KMS-11 (cell line): Measurements from ENCODE around the gene DOK5.

Experiments used
- H2AFZ ChIP-seq: fragments of 200-600 bp; sonication (generic); 2 replicates; pipeline ENCODE4 v1.6.1; 2016; ENCODE audit warnings: antibody characterized with exemption, mixed run types, low read depth
- H3K27ac ChIP-seq: fragments of 200-600 bp; sonication (generic); 2 replicates; pipeline ENCODE4 v1.6.1; 2016; ENCODE audit warnings: mild to moderate bottlenecking, mixed run types
- H3K27me3 ChIP-seq: fragments of 200-600 bp; sonication (generic); 2 replicates; pipeline ENCODE4 v1.6.1; 2017; ENCODE audit warnings: mild to moderate bottlenecking, low read depth, mixed run types, moderate library complexity; ENCODE audit not compliant: insufficient read depth
- H3K36me3 ChIP-seq: fragments of 200-600 bp; sonication (generic); 2 replicates; pipeline ENCODE4 v1.6.1; 2017; ENCODE audit warnings: mild to moderate bottlenecking, mixed run types; ENCODE audit not compliant: insufficient read depth
- H3K4me1 ChIP-seq: fragments of 200-600 bp; sonication (generic); 2 replicates; pipeline ENCODE4 v1.6.1; 2016; ENCODE audit warnings: mild to moderate bottlenecking, low read depth, mixed run types; ENCODE audit not compliant: poor library complexity, severe bottlenecking
- H3K4me2 ChIP-seq: fragments of 200-600 bp; sonication (generic); 2 replicates; pipeline ENCODE4 v1.7.0; 2016; ENCODE audit warnings: mild to moderate bottlenecking, mixed run types
- H3K4me3 ChIP-seq: fragments of 200-600 bp; sonication (generic); IDR thresholded peaks from 2 replicates; pipeline ENCODE4 v1.6.1; 2017; ENCODE audit warnings: low read depth, low read length, mixed read lengths; ENCODE audit not compliant: insufficient read depth
- H3K79me2 ChIP-seq: fragments of 200-600 bp; sonication (generic); 2 replicates; pipeline ENCODE4 v1.6.1; 2016; ENCODE audit warnings: low read depth, mixed run types; ENCODE audit not compliant: insufficient read depth
- H3K9ac ChIP-seq: fragments of 200-600 bp; sonication (generic); 2 replicates; pipeline ENCODE4 v1.6.1; 2016; ENCODE audit warnings: mild to moderate bottlenecking, mixed run types
- H4K20me1 ChIP-seq: fragments of 200-600 bp; sonication (generic); 2 replicates; pipeline ENCODE4 v1.6.1; 2016; ENCODE audit warnings: mild to moderate bottlenecking, mixed run types; ENCODE audit not compliant: insufficient read depth
- TF ChIP-seq, protein P1 (sequence below): fragments of 200-600 bp; sonication (generic); conservative IDR thresholded peaks from 2 replicates; pipeline ENCODE4 v1.6.1; 2017; ENCODE audit warnings: low read depth, mild to moderate bottlenecking, antibody characterized with exemption, low read length, moderate library complexity, mixed read lengths

DOK5 gene

GRCh38 chr20:54545676-54546358 lies 70.4 kb downstream of the DOK5 start:
- Histone ChIP-seq H3K9ac (no peak overlapping the region), H3K4me2 (no peak overlapping the region), H3K27me3 (no peaks in the 10 kb centered on the region), H2AFZ (no peak overlapping the region), H3K4me1 (no peaks in the 10 kb centered on the region), H3K79me2 (no peaks in the 10 kb centered on the region), H3K36me3 (no peaks in the 10 kb centered on the region), H3K27ac (no peak overlapping the region), H3K4me3 (no peak overlapping the region), H4K20me1 (no peaks in the 10 kb centered on the region)
- TF ChIP-seq, protein P1, sequence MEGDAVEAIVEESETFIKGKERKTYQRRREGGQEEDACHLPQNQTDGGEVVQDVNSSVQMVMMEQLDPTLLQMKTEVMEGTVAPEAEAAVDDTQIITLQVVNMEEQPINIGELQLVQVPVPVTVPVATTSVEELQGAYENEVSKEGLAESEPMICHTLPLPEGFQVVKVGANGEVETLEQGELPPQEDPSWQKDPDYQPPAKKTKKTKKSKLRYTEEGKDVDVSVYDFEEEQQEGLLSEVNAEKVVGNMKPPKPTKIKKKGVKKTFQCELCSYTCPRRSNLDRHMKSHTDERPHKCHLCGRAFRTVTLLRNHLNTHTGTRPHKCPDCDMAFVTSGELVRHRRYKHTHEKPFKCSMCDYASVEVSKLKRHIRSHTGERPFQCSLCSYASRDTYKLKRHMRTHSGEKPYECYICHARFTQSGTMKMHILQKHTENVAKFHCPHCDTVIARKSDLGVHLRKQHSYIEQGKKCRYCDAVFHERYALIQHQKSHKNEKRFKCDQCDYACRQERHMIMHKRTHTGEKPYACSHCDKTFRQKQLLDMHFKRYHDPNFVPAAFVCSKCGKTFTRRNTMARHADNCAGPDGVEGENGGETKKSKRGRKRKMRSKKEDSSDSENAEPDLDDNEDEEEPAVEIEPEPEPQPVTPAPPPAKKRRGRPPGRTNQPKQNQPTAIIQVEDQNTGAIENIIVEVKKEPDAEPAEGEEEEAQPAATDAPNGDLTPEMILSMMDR = no peak

- Histone ChIP-seq H3K27me3 (no peaks in the 10 kb centered on the region), H3K4me3 (no peak overlapping the region), H2AFZ (no peak overlapping the region), H3K79me2 (no peaks in the 10 kb centered on the region), H3K4me2 (no peak overlapping the region), H3K4me1 (no peaks in the 10 kb centered on the region), H3K9ac (no peak overlapping the region), H3K36me3 (no peaks in the 10 kb centered on the region), H3K27ac (no peak overlapping the region), H4K20me1 (no peaks in the 10 kb centered on the region)
- TF ChIP-seq, protein P1 = no peak
Observed at GRCh38 chr20:54548849-54549248, 73.5 kb downstream of the DOK5 start.

GRCh38 chr20:54549658-54550326 lies 74.4 kb downstream of the DOK5 start:
- Histone ChIP-seq H3K36me3 (no peaks in the 10 kb centered on the region), H3K27me3 (no peaks in the 10 kb centered on the region), H3K79me2 (no peaks in the 10 kb centered on the region), H4K20me1 (no peaks in the 10 kb centered on the region), H3K4me3 (no peak overlapping the region), H3K4me2 (no peak overlapping the region), H3K4me1 (no peaks in the 10 kb centered on the region), H3K27ac (no peak overlapping the region), H2AFZ (no peak overlapping the region), H3K9ac (no peak overlapping the region)
- TF ChIP-seq, protein P1 = no peak

- H3K27ac ChIP-seq = no peak overlapping the region
- H4K20me1 ChIP-seq = no peaks in the 10 kb centered on the region
- H3K4me2 ChIP-seq = no peak overlapping the region
- H3K79me2 ChIP-seq = no peaks in the 10 kb centered on the region
- no peaks in the 10 kb centered on the region for H3K4me1 ChIP-seq
- no peak overlapping the region for H3K4me3 ChIP-seq
- no peaks in the 10 kb centered on the region for H3K36me3 ChIP-seq
- H3K27me3 ChIP-seq = no peaks in the 10 kb centered on the region
- TF ChIP-seq, protein P1 = no peak
- H3K9ac ChIP-seq = no peak overlapping the region
- no peak overlapping the region for H2AFZ ChIP-seq
Observed at GRCh38 chr20:54550776-54551396, 75.5 kb downstream of the DOK5 start.
